GM21390 (cell line): ENCODE measurements around the gene RNF17.

Experiments
- ATAC-seq: cut with Tn5 transposase; IDR thresholded peaks from one replicate; pipeline ENCODE4 v1.9.1; 2021; ENCODE audit not compliant: unreplicated experiment

RNF17 gene

DNA sequence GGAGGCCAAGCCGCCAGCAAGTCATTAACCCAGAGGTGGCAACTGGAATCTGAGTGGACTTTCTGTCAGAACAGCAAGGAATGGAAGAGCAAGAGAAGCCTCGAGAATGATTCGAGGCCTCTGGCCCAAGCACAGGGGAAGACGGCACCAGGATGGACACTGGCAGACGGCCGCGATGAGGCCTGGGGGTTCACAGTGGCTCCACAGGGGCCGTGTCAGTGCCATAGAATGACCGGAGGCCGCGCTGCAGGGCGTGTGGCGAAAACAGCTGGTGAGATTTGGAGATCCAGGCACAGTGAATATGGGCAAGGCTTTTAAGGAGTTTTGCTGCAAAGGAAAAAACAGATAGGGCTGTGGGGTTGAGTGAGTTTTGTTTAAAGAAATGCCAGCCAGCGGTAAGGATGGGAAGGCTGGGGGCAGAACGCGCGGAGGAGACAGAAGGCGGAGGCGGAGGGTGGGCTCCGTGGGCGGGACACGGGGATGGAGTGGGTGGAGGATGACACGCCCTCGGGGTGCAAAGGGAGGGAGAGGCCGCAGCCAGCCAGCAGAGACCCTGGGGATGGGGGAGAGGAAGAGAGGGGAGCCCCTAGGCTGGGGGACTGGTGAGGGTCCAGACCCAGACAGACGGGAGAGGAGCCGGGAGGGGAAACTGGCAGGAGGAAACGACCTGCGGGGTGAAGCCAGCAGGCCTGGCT, 130.5 kb downstream of the RNF17 start:
- no peak for ATAC-seq

DNA sequence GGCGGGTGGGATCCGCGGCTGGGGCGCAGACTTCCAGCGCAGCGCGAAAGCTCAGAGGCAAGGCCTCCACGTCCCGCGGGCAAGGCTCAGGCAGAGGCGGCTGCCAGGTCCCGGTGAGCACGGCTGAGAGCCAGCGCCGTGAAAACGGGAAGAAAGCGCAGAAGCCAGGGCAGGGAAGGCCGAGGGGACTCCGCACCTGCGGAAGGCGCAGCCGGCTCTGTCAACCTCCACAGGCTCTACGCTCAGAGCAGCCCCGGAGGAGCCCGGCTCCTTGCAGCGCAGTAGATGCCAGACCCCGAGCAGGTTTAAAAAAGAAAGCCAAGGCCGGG, 131.0 kb downstream of the RNF17 start:
- ATAC-seq: no peak

DNA sequence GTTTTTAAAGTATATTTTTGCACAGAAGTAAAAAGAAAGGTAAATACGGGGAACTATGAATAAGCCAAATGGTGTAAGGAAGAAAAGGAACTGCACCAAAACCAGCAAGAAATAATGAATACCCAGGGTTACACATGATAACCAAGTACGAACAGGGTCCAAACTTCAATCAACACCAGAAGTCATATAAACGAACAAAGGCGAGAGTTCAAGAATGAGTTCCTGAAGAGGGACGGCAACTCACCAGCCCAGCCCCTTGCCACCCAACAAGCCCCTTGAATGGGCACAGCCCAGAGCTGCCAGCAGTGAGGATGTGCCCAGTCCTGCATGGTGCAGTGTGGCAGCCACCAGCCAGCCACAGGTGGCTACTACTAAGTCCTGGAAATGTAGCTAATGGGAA, 132.1 kb downstream of the RNF17 start:
- no peak for ATAC-seq

GRCh38 chr13:24897293-24897692, 133.3 kb downstream of the RNF17 start:
- no peak for ATAC-seq

GRCh38 chr13:24899601-24900000, 135.6 kb downstream of the RNF17 start:
- no peak for ATAC-seq

DNA sequence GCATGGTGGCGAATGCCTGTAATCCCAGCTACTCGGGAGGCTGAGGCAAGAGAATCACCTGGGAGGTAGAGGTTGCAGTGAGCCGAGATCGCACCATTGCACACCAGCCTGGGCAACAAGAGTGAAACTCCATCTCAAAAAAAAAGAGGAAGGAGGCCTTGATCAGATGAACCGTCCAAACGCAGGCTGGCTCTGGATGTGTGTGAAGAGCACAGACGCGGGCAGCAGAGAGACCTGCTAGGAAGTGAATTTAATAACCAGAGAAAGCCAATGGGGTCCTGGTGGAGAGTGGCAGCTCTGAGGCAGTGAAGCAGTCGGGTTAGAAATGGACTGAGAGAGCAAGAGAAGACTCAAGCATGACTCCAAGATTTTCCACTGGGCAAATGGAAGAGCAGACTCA, 136.5 kb downstream of the RNF17 start:
- ATAC-seq: peak; percentile 64

DNA sequence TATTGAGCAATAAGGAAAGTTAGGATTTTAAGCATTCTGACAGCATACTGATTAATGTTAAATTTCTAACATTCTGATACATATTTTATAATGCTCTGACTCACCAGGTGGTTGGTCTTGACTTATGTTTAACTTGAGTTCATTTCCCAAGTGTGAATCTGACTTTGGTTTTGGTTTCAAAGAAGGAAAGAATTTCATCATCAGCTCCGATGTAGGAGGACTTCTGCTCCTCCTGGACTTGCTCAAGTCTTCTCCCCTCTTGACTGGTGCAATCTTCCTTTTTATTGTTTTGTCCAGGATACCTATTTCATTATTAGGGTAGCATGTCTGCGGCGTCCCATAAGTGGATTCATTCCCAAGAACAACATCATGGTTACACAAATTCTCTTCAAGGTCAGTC, 141.3 kb downstream of the RNF17 start:
- no peak for ATAC-seq

DNA sequence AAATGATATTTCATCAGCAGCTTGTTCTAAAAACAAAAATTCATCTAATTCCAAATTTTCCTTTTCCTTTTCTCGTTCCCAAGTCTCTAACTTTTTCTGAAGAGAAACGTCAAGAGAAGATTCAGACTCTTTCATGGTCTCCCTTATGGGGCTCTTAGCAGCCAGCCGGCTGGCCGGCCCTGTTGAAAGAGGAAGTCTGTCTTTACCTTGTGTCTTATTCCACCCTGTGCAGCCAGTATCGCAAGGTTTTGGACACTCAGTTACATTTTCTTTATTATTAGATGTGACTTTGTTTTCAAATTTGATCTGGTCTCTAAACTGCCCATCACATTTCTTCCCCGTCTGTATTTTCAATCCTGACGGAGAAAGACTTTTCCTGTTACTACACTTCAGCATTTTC, 142.3 kb downstream of the RNF17 start:
- ATAC-seq: no peak

- ATAC-seq: no peak
These were observed 146.6 kb downstream of the RNF17 start for GRCh38 chr13:24910502-24911132.

DNA sequence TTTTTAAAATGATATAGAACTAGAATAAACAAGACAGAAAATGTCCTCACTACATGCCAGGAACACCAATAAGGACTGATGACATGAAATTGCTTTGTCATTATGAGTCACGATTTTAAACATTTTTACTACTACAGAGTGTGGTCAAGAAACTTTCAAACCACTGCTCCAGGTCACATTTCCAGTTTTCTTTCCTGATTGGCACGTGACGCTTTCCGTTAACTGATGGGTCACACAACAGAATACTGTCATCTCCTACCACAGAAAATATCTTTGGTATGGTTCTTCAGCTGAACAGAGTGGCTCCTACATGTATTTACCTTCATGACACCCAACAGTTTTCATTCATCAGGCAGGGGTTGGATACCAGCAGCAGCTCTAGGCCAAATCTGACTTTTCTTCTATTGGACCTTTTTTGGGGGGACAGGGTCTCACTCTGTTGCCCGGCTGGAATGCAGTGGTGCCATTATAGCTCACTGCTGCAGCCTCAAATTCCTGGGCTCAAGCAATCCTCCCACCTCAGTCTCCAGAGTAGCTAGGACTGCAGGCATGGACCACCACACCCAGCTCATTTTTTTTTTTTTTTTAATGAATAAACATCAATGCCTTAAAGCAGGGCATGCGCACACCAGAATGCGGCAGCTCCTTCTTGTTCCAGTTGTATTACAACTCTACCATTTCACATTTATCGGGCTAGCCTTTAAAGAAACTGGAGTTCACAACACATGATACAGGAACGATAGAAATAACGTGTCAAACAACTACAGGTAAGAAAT, 147.4 kb downstream of the RNF17 start:
- no peak for ATAC-seq

DNA sequence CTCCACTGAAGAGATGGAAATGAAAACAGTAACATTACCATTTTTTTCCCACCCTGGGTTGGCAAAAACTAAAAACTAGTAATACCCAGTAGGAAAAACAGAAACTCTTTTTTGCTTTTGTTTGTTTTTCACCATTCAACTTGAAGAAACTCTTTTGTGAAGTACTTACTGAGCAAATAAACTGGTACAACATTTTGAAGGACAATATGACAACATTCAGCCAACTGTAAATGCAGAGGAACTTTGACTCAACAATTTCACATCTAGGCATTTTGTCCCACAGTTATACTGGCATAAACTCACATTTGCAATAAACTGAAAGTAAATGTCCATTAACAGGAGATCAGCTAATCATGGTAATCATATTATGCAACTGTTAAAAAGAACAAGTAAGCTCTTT, 152.5 kb downstream of the RNF17 start:
- no peak for ATAC-seq

DNA sequence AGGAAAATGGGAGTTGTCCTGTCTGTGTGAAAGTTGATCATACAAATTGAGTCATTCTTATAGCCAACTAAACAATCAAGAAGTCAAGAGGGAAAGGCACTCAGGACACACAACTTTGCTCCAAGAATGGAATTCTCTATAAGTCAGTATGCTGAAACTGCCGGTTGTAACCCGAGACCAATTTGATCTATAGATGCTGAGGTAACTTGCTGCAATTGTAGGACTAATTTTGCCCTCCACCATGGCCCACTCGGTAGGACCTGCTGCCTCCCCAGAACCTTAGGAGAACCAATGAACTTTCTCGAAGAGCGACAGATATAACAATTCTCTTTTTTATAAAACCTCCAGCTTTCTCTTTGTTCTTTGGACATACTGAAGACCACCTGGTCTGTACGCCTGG, 157.0 kb downstream of the RNF17 start:
- no peak for ATAC-seq

GRCh38 chr13:24921881-24922280, 157.9 kb downstream of the RNF17 start:
- ATAC-seq: no peak

- peak; percentile 18 for ATAC-seq
These were observed 158.4 kb downstream of the RNF17 start for GRCh38 chr13:24922387-24922744.

DNA sequence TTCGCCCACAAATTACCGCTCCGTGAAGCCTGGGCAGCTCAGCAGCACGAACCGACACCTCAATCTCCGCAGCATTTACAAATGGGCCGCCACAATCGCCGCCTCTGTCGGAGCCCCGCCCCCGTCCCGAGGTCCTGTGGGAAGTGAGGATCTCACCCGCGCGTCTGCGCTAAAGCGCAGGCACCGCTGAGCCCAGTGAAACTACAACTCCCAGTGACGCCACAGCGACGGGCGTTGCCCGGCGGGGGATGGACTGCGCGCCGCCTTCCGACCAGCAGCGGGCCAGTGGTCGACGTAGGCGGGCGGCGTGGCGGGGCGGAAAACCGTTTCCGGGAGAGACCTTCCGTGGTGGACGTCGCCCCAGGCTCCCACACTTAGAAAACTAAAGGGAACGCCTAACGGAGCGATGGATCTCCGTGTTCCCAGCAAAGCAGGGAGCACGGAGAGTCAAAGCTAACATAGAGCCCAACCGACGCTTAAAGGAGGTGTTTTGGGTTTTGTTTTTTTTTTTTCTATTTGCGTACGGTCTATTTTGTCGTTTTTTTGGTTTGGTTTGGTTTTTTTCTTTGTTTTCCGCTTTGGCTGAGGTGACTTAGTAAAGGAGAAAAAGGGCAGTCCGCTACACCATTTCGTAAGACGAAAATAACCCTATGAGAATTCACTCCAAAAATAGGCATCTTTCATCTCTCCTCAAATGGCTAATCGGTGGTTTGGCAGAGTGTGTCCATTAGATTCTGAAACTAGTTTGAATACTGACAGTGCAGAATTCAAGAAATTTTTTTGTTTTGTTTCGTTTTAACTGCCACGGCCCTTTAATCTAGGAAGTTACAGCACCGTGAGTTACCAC, 159.0 kb downstream of the RNF17 start:
- peak; percentile 88 for ATAC-seq

DNA sequence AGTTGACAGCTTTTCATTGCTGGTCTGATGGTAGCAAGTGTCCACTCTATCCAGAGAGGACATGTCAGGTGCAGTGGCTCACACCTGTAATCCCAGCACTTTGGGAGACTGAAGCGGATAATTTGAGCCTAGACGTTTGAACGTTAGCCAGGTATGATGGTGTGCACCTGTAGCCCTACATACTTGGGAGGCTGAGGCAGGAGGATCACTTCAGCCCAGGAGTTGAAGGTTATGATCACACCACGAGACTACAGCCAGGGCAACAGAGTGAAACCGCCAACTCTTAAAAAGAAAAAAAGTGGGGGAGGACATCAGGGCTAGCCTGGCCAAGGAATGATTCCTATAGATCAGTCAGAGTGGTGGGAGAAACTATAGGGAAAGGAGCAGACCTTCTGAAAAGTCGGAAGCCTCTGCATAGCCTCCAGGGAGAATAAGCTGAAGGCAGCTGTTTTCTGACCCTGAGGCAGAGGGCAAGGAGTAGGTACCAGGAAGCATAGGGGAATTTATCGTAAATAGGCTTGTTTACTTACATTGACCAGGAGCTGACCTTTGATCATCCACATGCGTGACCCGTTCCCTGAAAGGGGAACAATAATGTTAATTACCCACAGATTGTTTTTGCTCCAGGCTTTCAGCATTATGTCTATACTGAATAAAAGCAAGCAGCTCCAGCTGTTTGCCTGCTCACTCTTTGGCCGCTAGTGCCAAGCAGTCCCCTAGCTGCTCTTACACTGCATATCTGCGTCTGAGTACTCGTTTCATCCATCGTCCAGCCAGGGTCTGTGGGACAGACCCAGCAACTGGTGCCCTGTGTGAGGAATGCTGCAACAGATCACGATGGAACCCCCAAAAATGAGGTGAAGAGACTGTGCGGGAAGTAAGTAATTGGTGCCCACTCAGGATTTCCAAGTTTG, 161.6 kb downstream of the RNF17 start:
- no peak for ATAC-seq

DNA sequence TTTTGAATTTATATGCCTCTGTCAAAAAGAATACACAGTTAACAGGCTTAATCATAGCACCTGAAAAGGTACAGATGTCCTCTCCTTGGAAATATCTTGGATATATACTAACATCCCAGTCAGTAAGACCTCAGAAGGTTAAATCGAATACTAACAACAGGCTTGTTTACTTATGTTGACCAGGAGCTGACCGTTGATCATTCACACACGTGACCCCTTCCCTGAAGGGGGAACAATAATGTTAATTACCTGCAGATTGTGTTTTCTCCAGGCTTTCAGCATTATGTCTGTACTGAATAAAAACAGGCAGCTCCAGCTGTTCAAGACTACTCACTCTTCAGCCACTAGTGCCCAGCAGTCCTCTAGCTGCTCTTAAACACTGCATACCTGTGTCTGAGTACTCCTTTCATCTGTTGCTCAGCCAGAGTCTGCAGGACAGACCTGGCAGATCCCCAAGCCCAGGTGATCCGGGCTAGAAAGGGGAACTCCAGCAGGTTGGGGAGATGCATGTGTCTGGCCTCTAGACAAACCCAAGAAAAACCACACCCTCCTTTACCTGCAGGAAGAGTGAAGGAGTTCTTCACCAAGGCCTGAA, 163.9 kb downstream of the RNF17 start:
- no peak for ATAC-seq

DNA sequence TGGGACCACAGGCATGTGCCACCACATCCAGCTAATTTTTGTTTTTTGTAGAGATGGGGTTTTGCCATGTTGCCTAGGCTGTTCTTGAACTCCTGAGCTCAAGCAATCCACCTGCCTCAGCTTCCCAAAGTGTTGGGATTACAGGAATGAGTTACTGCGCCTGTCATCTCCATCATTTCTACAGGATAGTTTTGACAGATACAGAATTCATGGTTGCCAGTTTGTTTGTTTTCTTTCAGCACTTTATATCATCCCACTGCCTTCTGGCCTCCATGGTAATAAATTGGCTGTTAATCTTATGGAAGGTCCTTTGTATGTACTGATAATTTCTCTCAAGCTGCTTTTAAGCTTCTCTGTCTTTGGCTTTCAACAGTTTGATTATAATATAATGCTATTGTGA, 165.2 kb downstream of the RNF17 start:
- no peak for ATAC-seq
